Measurements from ENCODE around the gene RUBCNL.

- TF ChIP-seq CTCF (IDR thresholded peaks at IDR 0.05 in 4 of 5, conservative IDR thresholded peaks at IDR 0.05 in 1 of 5) (no peak), POLR2A (IDR thresholded peaks at IDR 0.05) (no peak)
Observed at GRCh38 chr13:46374710-46375109, 12.3 kb downstream of the RUBCNL start.

All from gastrocnemius medialis (tissue), 4 donors.